Memory B cell (primary cell): Measurements from ENCODE around the gene GNRHR.
"Not testable (repeated sequence)": the region's sequence is repeated elsewhere in the genome, so short reads cannot be mapped to it uniquely, and the experiment has no call there.

Experiments
- ATAC-seq: fragments of 150-1000 bp; cut with Tn5 transposase; 2 replicates; pipeline ENCODE4 v1.10.0; 2021; ENCODE audit warnings: low read depth, mild to moderate bottlenecking, moderate library complexity
- DNase-seq, 2 donors: peaks; one replicate each; pipeline ENCODE4 v3.0.0; 2022; ENCODE audit warnings: low spot score in 2 of 2
- H3K27ac Mint-ChIP-seq: one replicate; pipeline ENCODE4 v1.8.0; 2022; ENCODE audit warnings: mild to moderate bottlenecking, moderate library complexity, mixed read lengths
- H3K27me3 Mint-ChIP-seq: one replicate; pipeline ENCODE4 v1.8.0; 2022; ENCODE audit warnings: mixed read lengths
- H3K36me3 Mint-ChIP-seq: one replicate; pipeline ENCODE4 v1.8.0; 2022; ENCODE audit warnings: mild to moderate bottlenecking, mixed read lengths
- H3K4me1 Mint-ChIP-seq: one replicate; pipeline ENCODE4 v1.8.0; 2022; ENCODE audit warnings: mixed read lengths
- H3K4me3 Mint-ChIP-seq: one replicate; pipeline ENCODE4 v1.8.0; 2022; ENCODE audit warnings: mild to moderate bottlenecking, moderate library complexity, mixed read lengths
- H3K9me3 Mint-ChIP-seq: one replicate; pipeline ENCODE4 v1.8.0; 2022; ENCODE audit warnings: mixed read lengths

The GNRHR gene

GRCh38 chr4:67721315-67721769 is 32.8 kb downstream of the GNRHR start:
- Mint-ChIP-seq H3K4me1 (no peaks in the 10 kb centered on the region), H3K27ac (no peak overlapping the region), H3K36me3 (peaks cover 9% of the 10 kb centered on the region), H3K4me3 (no peak overlapping the region), H3K27me3 (no peaks in the 10 kb centered on the region), H3K9me3 (no peaks in the 10 kb centered on the region)
- ATAC-seq: no peak
- no peak for DNase-seq

GRCh38 chr4:67719953-67720617 is 34.1 kb downstream of the GNRHR start:
- H3K36me3 Mint-ChIP-seq: peaks cover 9% of the 10 kb centered on the region
- H3K4me3 Mint-ChIP-seq: no peak overlapping the region
- DNase-seq: no peak
- H3K27ac Mint-ChIP-seq: no peak overlapping the region
- ATAC-seq: no peak
- H3K4me1 Mint-ChIP-seq: no peaks in the 10 kb centered on the region
- no peaks in the 10 kb centered on the region for H3K27me3 Mint-ChIP-seq
- no peaks in the 10 kb centered on the region for H3K9me3 Mint-ChIP-seq

- Mint-ChIP-seq H3K4me1 (no peaks in the 10 kb centered on the region), H3K27ac (no peak overlapping the region), H3K9me3 (no peaks in the 10 kb centered on the region), H3K27me3 (no peaks in the 10 kb centered on the region), H3K4me3 (no peak overlapping the region), H3K36me3 (peaks cover 9% of the 10 kb centered on the region)
- DNase-seq (no peak), ATAC-seq (no peak)
Observed at GRCh38 chr4:67718848-67719247, 35.3 kb downstream of the GNRHR start.

- H3K4me1 Mint-ChIP-seq: no peaks in the 10 kb centered on the region
- peaks cover 12% of the 10 kb centered on the region for H3K36me3 Mint-ChIP-seq
- no peak overlapping the region for H3K4me3 Mint-ChIP-seq
- no peaks in the 10 kb centered on the region for H3K9me3 Mint-ChIP-seq
- H3K27ac Mint-ChIP-seq: no peak overlapping the region
- DNase-seq (no peak), ATAC-seq (no peak)
- H3K27me3 Mint-ChIP-seq: no peaks in the 10 kb centered on the region
Observed at GRCh38 chr4:67717586-67717985, 36.6 kb downstream of the GNRHR start.

GRCh38 chr4:67714955-67715354 is 39.2 kb downstream of the GNRHR start:
- DNase-seq (no peak), ATAC-seq (no peak)
- Mint-ChIP-seq H3K27me3 (no peaks in the 10 kb centered on the region), H3K27ac (no peak overlapping the region), H3K9me3 (no peaks in the 10 kb centered on the region), H3K36me3 (peaks cover 12% of the 10 kb centered on the region), H3K4me1 (peaks cover 3% of the 10 kb centered on the region), H3K4me3 (no peak overlapping the region)

- H3K4me3 Mint-ChIP-seq: no peak overlapping the region
- DNase-seq (no peak), ATAC-seq (no peak)
- H3K9me3 Mint-ChIP-seq: no peaks in the 10 kb centered on the region
- H3K36me3 Mint-ChIP-seq: peaks cover 12% of the 10 kb centered on the region
- peaks cover 3% of the 10 kb centered on the region for H3K4me1 Mint-ChIP-seq
- no peak overlapping the region for H3K27ac Mint-ChIP-seq
- no peaks in the 10 kb centered on the region for H3K27me3 Mint-ChIP-seq
Observed at GRCh38 chr4:67714248-67714583, 40.0 kb downstream of the GNRHR start.

- ATAC-seq (no peak), DNase-seq (no peak)
- H3K27ac Mint-ChIP-seq: no peak overlapping the region
- H3K4me1 Mint-ChIP-seq: peaks cover 3% of the 10 kb centered on the region
- H3K4me3 Mint-ChIP-seq: no peak overlapping the region
- H3K36me3 Mint-ChIP-seq: peaks cover 12% of the 10 kb centered on the region
- no peaks in the 10 kb centered on the region for H3K27me3 Mint-ChIP-seq
- H3K9me3 Mint-ChIP-seq: no peaks in the 10 kb centered on the region
Observed at GRCh38 chr4:67713529-67714247, 40.5 kb downstream of the GNRHR start.

- no peak overlapping the region for H3K4me3 Mint-ChIP-seq
- H3K27ac Mint-ChIP-seq: no peak overlapping the region
- DNase-seq: no peak
- H3K27me3 Mint-ChIP-seq: no peaks in the 10 kb centered on the region
- peaks cover 17% of the 10 kb centered on the region for H3K36me3 Mint-ChIP-seq
- peaks cover 8% of the 10 kb centered on the region for H3K4me1 Mint-ChIP-seq
- no peak for ATAC-seq
- peaks cover 2% of the 10 kb centered on the region for H3K9me3 Mint-ChIP-seq
Observed at GRCh38 chr4:67712650-67713528, 41.3 kb downstream of the GNRHR start.

GRCh38 chr4:67712000-67712625 is 42.1 kb downstream of the GNRHR start:
- no peak overlapping the region for H3K27ac Mint-ChIP-seq

GRCh38 chr4:67706682-67707081 is 47.5 kb downstream of the GNRHR start:
- not testable (repeated sequence) for H3K9me3 Mint-ChIP-seq, H3K27me3 Mint-ChIP-seq, ATAC-seq, H3K27ac Mint-ChIP-seq, DNase-seq, H3K4me3 Mint-ChIP-seq
- H3K36me3 Mint-ChIP-seq: peaks cover 33% of the 10 kb centered on the region
- H3K4me1 Mint-ChIP-seq: peaks cover 30% of the 10 kb centered on the region

More at GRCh38 chr4:67712000-67712625, 42.1 kb downstream of the GNRHR start:
- peaks cover 10% of the 10 kb centered on the region for H3K4me1 Mint-ChIP-seq
- peaks cover 2% of the 10 kb centered on the region for H3K9me3 Mint-ChIP-seq
- no peak for DNase-seq
- no peak overlapping the region for H3K4me3 Mint-ChIP-seq
- no peaks in the 10 kb centered on the region for H3K27me3 Mint-ChIP-seq
- H3K36me3 Mint-ChIP-seq: peaks cover 17% of the 10 kb centered on the region
- ATAC-seq: no peak

GRCh38 chr4:67704843-67705242 is 49.3 kb downstream of the GNRHR start:
- peaks cover 29% of the 10 kb centered on the region for H3K4me1 Mint-ChIP-seq
- peaks cover 29% of the 10 kb centered on the region for H3K36me3 Mint-ChIP-seq
- H3K27ac Mint-ChIP-seq: no peak overlapping the region
- DNase-seq (no peak), ATAC-seq (no peak)
- no peaks in the 10 kb centered on the region for H3K27me3 Mint-ChIP-seq
- H3K9me3 Mint-ChIP-seq: peaks cover 5% of the 10 kb centered on the region
- no peak overlapping the region for H3K4me3 Mint-ChIP-seq

GRCh38 chr4:67702166-67702565 is 52.0 kb downstream of the GNRHR start:
- H3K4me1 Mint-ChIP-seq: peaks cover 34% of the 10 kb centered on the region

GRCh38 chr4:67701517-67701850 is 52.7 kb downstream of the GNRHR start:
- ATAC-seq: no peak
- peaks cover 35% of the 10 kb centered on the region for H3K4me1 Mint-ChIP-seq
- no peaks in the 10 kb centered on the region for H3K27me3 Mint-ChIP-seq
- peaks cover 2% of the 10 kb centered on the region for H3K9me3 Mint-ChIP-seq
- peak overlapping the region; percentile 95 for H3K27ac Mint-ChIP-seq
- peak overlapping the region; percentile 97 for H3K4me3 Mint-ChIP-seq
- no peak for DNase-seq
- H3K36me3 Mint-ChIP-seq: peaks cover 20% of the 10 kb centered on the region

More at GRCh38 chr4:67702166-67702565, 52.0 kb downstream of the GNRHR start:
- peaks cover 23% of the 10 kb centered on the region for H3K36me3 Mint-ChIP-seq
- no peaks in the 10 kb centered on the region for H3K27me3 Mint-ChIP-seq
- ATAC-seq: no peak
- H3K4me3 Mint-ChIP-seq: peak overlapping the region; percentile 19
- peaks cover 3% of the 10 kb centered on the region for H3K9me3 Mint-ChIP-seq
- no peak overlapping the region for H3K27ac Mint-ChIP-seq
- DNase-seq: no peak
